ENCODE data around the gene HSPA6. TPM values are rescaled to one million over a fixed set of nuclear protein-coding genes. Genes with fewer than 3 reads are reported as not detected.
"Not testable (repeated sequence)": the region's sequence is repeated elsewhere in the genome, so short reads cannot be mapped to it uniquely, and the experiment has no call there.

HSPA6 gene
- total and polyA plus RNA-seq, 2 donors (not counting 1 experiment from before 2014, with no cell fraction given) = 8.5 to 11.2 TPM

- H3K79me2 ChIP-seq (ENCODE audit: control insufficient read depth, insufficient read depth, low read length); H3K9me3 Mint-ChIP-seq (ENCODE audit: insufficient read depth); H3K36me3 ChIP-seq (replicated peaks in 1 of 2; ENCODE audit: control extremely low read depth in 1 of 2, control insufficient read depth in 1 of 2, extremely low read depth in 1 of 2, insufficient read depth in 2 of 2, low read length in 1 of 2); H3K27me3 ChIP-seq (replicated peaks in 1 of 4; ENCODE audit: control extremely low read depth in 1 of 4, control insufficient read depth in 3 of 4, insufficient read depth in 4 of 4, low read length in 3 of 4); H3K27ac ChIP-seq (ENCODE audit: low read length in 2 of 2); DNase-seq; H4K20me1 ChIP-seq (ENCODE audit: control insufficient read depth, insufficient read depth, low read length, poor library complexity, severe bottlenecking); H3K27me3 Mint-ChIP-seq; ATAC-seq (ENCODE audit: low read depth); H3K9ac ChIP-seq (ENCODE audit: low read length); H2AFZ ChIP-seq (ENCODE audit: insufficient read depth, low read depth, low read length, poor library complexity, severe bottlenecking); H3K9me3 ChIP-seq (ENCODE audit: control extremely low read depth in 1 of 3, control insufficient read depth in 2 of 3, insufficient read depth in 1 of 3, low read length in 2 of 3): not testable (repeated sequence)
- H3K4me3 ChIP-seq (ENCODE audit: control extremely low read depth in 1 of 5, extremely low read depth in 1 of 5, insufficient read depth in 1 of 5, low read depth in 2 of 5, low read length in 4 of 5) = peak overlapping the region in 3 of 5 experiments; percentile 62 to 71 (median 71)
- intact Hi-C loops (cut with micrococcal nuclease) = loop anchor here (10.0 kb wide), 1 partner anchor 114 kb away; no protein-coding TSS in a partner anchor
- Mint-ChIP-seq H3K4me3 (peak overlapping the region; percentile 94), H3K4me1 (peaks cover 37% of the 10 kb centered on the region), H3K27ac (peak overlapping the region; percentile 46)
- peak overlapping the region; percentile 76 for H3K4me2 ChIP-seq (replicated peaks; ENCODE audit: low read depth, low read length, poor library complexity, severe bottlenecking)
- CTCF ChIA-PET = interaction anchor here (0.6 to 1.4 kb wide), 6 partner anchors 8 to 201 kb away, joined by 3 to 5 read pairs (median 4); no protein-coding TSS in a partner anchor
- 100% methylated on average over 3 of the region's 7 CpGs for WGBS (ENCODE audit: insufficient coverage)
- POLR2A ChIA-PET = interaction anchor here (0.7 to 1.4 kb wide), 4 partner anchors 8 to 846 kb away, joined by 3 to 6 read pairs (median 4); no protein-coding TSS in a partner anchor
- H3K4me1 ChIP-seq (ENCODE audit: control insufficient read depth in 2 of 2, insufficient read depth in 2 of 2, low read length in 2 of 2) = peaks cover 14 to 22% of the 10 kb centered on the region in 2 donors
Observed at GRCh38 chr1:161538925-161539479, 14.7 kb downstream of the HSPA6 start.

GRCh38 chr1:161539731-161540569 lies 15.6 kb downstream of the HSPA6 start:
- intact Hi-C loops (cut with micrococcal nuclease) = loop anchor here (1.0 to 10.0 kb wide), 3 partner anchors 9 to 115 kb away; partner anchors contain the start of gene HSPA6

GRCh38 chr1:161540570-161540960 lies 16.2 kb downstream of the HSPA6 start:
- ChIA-PET POLR2A (interaction anchor here (1.0 to 1.2 kb wide), 2 partner anchors 17 to 41 kb away, joined by 3 read pairs; no protein-coding TSS in a partner anchor), CTCF (interaction anchor here (1.4 kb wide), 2 partner anchors 10 to 198 kb away, joined by 5 read pairs; no protein-coding TSS in a partner anchor)
- peak overlapping the region in 4 of 5 experiments; percentile 57 to 71 (median 66) for H3K4me3 ChIP-seq (ENCODE audit: control extremely low read depth in 1 of 5, extremely low read depth in 1 of 5, insufficient read depth in 1 of 5, low read depth in 2 of 5, low read length in 4 of 5)
- Mint-ChIP-seq H3K27ac (peak overlapping the region; percentile 93), H3K4me1 (peaks cover 48% of the 10 kb centered on the region), H3K4me3 (peak overlapping the region; percentile 94)
- peaks cover 17 to 32% of the 10 kb centered on the region in 2 donors for H3K4me1 ChIP-seq (ENCODE audit: control insufficient read depth in 2 of 2, insufficient read depth in 2 of 2, low read length in 2 of 2)
- intact Hi-C loops (cut with micrococcal nuclease) = loop anchor here (1.0 to 2.0 kb wide), 2 partner anchors 9 to 16 kb away; partner anchors contain the start of gene HSPA6
- H3K79me2 ChIP-seq (ENCODE audit: control insufficient read depth, insufficient read depth, low read length); H3K27me3 ChIP-seq (replicated peaks in 1 of 4; ENCODE audit: control extremely low read depth in 1 of 4, control insufficient read depth in 3 of 4, insufficient read depth in 4 of 4, low read length in 3 of 4); H3K9me3 Mint-ChIP-seq (ENCODE audit: insufficient read depth); H4K20me1 ChIP-seq (ENCODE audit: control insufficient read depth, insufficient read depth, low read length, poor library complexity, severe bottlenecking); H3K36me3 ChIP-seq (replicated peaks in 1 of 2; ENCODE audit: control extremely low read depth in 1 of 2, control insufficient read depth in 1 of 2, extremely low read depth in 1 of 2, insufficient read depth in 2 of 2, low read length in 1 of 2); H3K27me3 Mint-ChIP-seq; H3K9me3 ChIP-seq (ENCODE audit: control extremely low read depth in 1 of 3, control insufficient read depth in 2 of 3, insufficient read depth in 1 of 3, low read length in 2 of 3): not testable (repeated sequence)
- 7% methylated on average over 5 of the region's 10 CpGs for WGBS (ENCODE audit: insufficient coverage)
- peak overlapping the region; percentile 53 to 59 for H3K27ac ChIP-seq (ENCODE audit: low read length in 2 of 2)
- peak overlapping the region; percentile 76 for H3K4me2 ChIP-seq (replicated peaks; ENCODE audit: low read depth, low read length, poor library complexity, severe bottlenecking)
- DNase-seq (peak; percentile 54), ATAC-seq (ENCODE audit: low read depth) (peak; percentile 29)
- peak overlapping the region; percentile 69 for H3K9ac ChIP-seq (ENCODE audit: low read length)
- H2AFZ ChIP-seq (ENCODE audit: insufficient read depth, low read depth, low read length, poor library complexity, severe bottlenecking) = peak overlapping the region; percentile 69

More at GRCh38 chr1:161539731-161540569, 15.6 kb downstream of the HSPA6 start:
- WGBS (ENCODE audit: insufficient coverage) = 0% methylated on average over 35 of the region's 41 CpGs
- POLR2A ChIA-PET = interaction anchor here (0.7 to 1.4 kb wide), 5 partner anchors 9 to 847 kb away, joined by 3 to 6 read pairs (median 3); no protein-coding TSS in a partner anchor
- Histone ChIP-seq H2AFZ (ENCODE audit: insufficient read depth, low read depth, low read length, poor library complexity, severe bottlenecking) (peak overlapping the region; percentile 69), H3K4me3 (ENCODE audit: control extremely low read depth in 1 of 5, extremely low read depth in 1 of 5, insufficient read depth in 1 of 5, low read depth in 2 of 5, low read length in 4 of 5) (peak overlapping the region; percentile 57 to 77 (median 71)), H3K4me1 (ENCODE audit: control insufficient read depth in 2 of 2, insufficient read depth in 2 of 2, low read length in 2 of 2) (peaks cover 14 to 27% of the 10 kb centered on the region in 2 donors), H3K27ac (ENCODE audit: low read length in 2 of 2) (peak overlapping the region; percentile 53 to 59), H3K4me2 (replicated peaks; ENCODE audit: low read depth, low read length, poor library complexity, severe bottlenecking) (peak overlapping the region; percentile 76), H3K9ac (ENCODE audit: low read length) (peak overlapping the region; percentile 69)
- H3K9me3 ChIP-seq (ENCODE audit: control extremely low read depth in 1 of 3, control insufficient read depth in 2 of 3, insufficient read depth in 1 of 3, low read length in 2 of 3); H3K9me3 Mint-ChIP-seq (ENCODE audit: insufficient read depth); H3K79me2 ChIP-seq (ENCODE audit: control insufficient read depth, insufficient read depth, low read length); H4K20me1 ChIP-seq (ENCODE audit: control insufficient read depth, insufficient read depth, low read length, poor library complexity, severe bottlenecking); H3K27me3 ChIP-seq (replicated peaks in 1 of 4; ENCODE audit: control extremely low read depth in 1 of 4, control insufficient read depth in 3 of 4, insufficient read depth in 4 of 4, low read length in 3 of 4); H3K36me3 ChIP-seq (replicated peaks in 1 of 2; ENCODE audit: control extremely low read depth in 1 of 2, control insufficient read depth in 1 of 2, extremely low read depth in 1 of 2, insufficient read depth in 2 of 2, low read length in 1 of 2); H3K27me3 Mint-ChIP-seq: not testable (repeated sequence)
- Mint-ChIP-seq H3K4me1 (peaks cover 42% of the 10 kb centered on the region), H3K4me3 (peak overlapping the region; percentile 94), H3K27ac (peak overlapping the region; percentile 93)
- DNase-seq = peak; percentile 93
- CTCF ChIA-PET = interaction anchor here (0.6 to 1.4 kb wide), 6 partner anchors 9 to 200 kb away, joined by 3 to 5 read pairs (median 4); no protein-coding TSS in a partner anchor
- peak; percentile 68 for ATAC-seq (ENCODE audit: low read depth)
